ENCODE measurements around the gene ARID2.

The ARID2 gene

GRCh38 chr12:45944771-45945170 is 215.3 kb downstream of the ARID2 start:
- Histone ChIP-seq H2AFZ (ENCODE audit: low read depth) (no peak overlapping the region), H3K79me2 (ENCODE audit: insufficient read depth, low read depth) (no peaks in the 10 kb centered on the region), H3K27me3 (ENCODE audit: insufficient read depth, low read depth) (no peaks in the 10 kb centered on the region), H3K36me3 (ENCODE audit: insufficient read depth) (0 out of 2 replicates have a peak, but pooled peaks cover 6% of the 10 kb centered on the region), H3K4me1 (ENCODE audit: low read depth, poor library complexity, severe bottlenecking) (no peaks in the 10 kb centered on the region), H3K27ac (no peak overlapping the region), H3K4me2 (no peak overlapping the region), H3K4me3 (IDR thresholded peaks at IDR 0.05; ENCODE audit: insufficient read depth, low read depth, low read length) (no peak overlapping the region), H3K9ac (no peak overlapping the region), H4K20me1 (ENCODE audit: insufficient read depth) (no peaks in the 10 kb centered on the region)
- no peak for TF ChIP-seq CTCF (conservative IDR thresholded peaks at IDR 0.05; ENCODE audit: low read depth, low read length)

- Histone ChIP-seq H3K9ac (no peak overlapping the region), H3K4me1 (ENCODE audit: low read depth, poor library complexity, severe bottlenecking) (no peaks in the 10 kb centered on the region), H3K36me3 (ENCODE audit: insufficient read depth) (0 out of 2 replicates have a peak, but pooled peaks cover 6% of the 10 kb centered on the region), H3K27me3 (ENCODE audit: insufficient read depth, low read depth) (no peaks in the 10 kb centered on the region), H4K20me1 (ENCODE audit: insufficient read depth) (no peaks in the 10 kb centered on the region), H2AFZ (ENCODE audit: low read depth) (no peak overlapping the region), H3K4me3 (IDR thresholded peaks at IDR 0.05; ENCODE audit: insufficient read depth, low read depth, low read length) (no peak overlapping the region), H3K79me2 (ENCODE audit: insufficient read depth, low read depth) (no peaks in the 10 kb centered on the region), H3K27ac (no peak overlapping the region), H3K4me2 (no peak overlapping the region)
- TF ChIP-seq CTCF (conservative IDR thresholded peaks at IDR 0.05; ENCODE audit: low read depth, low read length) = no peak
Measured at GRCh38 chr12:45946435-45946834, 216.9 kb downstream of the ARID2 start.

- Histone ChIP-seq H3K4me2 (no peak overlapping the region), H3K27me3 (ENCODE audit: insufficient read depth, low read depth) (no peaks in the 10 kb centered on the region), H3K9ac (no peak overlapping the region), H4K20me1 (ENCODE audit: insufficient read depth) (no peaks in the 10 kb centered on the region), H2AFZ (ENCODE audit: low read depth) (no peak overlapping the region), H3K4me1 (ENCODE audit: low read depth, poor library complexity, severe bottlenecking) (no peaks in the 10 kb centered on the region), H3K79me2 (ENCODE audit: insufficient read depth, low read depth) (no peaks in the 10 kb centered on the region), H3K27ac (no peak overlapping the region), H3K36me3 (ENCODE audit: insufficient read depth) (0 out of 2 replicates have a peak, but pooled peaks cover 6% of the 10 kb centered on the region), H3K4me3 (IDR thresholded peaks at IDR 0.05; ENCODE audit: insufficient read depth, low read depth, low read length) (no peak overlapping the region)
- no peak for TF ChIP-seq CTCF (conservative IDR thresholded peaks at IDR 0.05; ENCODE audit: low read depth, low read length)
Measured at GRCh38 chr12:45948546-45948945, 219.0 kb downstream of the ARID2 start.

Data from KMS-11 (cell line).